Measurements from ENCODE around the gene MTTP. TPM values are rescaled to one million over a fixed set of nuclear protein-coding genes. Genes with fewer than 3 reads are reported as not detected.

MTTP gene
- total and polyA plus RNA-seq, 2 experiments from 2014 or later, result not detected

- H3K9me3 ChIP-seq (ENCODE audit: low read depth), result no peaks in the 10 kb centered on the region
- no peak overlapping the region for H3K27ac ChIP-seq
- no peaks in the 10 kb centered on the region for H3K27me3 ChIP-seq (replicated peaks; ENCODE audit: insufficient read depth)
- H3K4me3 ChIP-seq, result no peak overlapping the region
- no peaks in the 10 kb centered on the region for H3K4me1 ChIP-seq (ENCODE audit: insufficient read depth)
- H3K4me2 ChIP-seq (ENCODE audit: unreplicated experiment), result no peak overlapping the region
- H3K36me3 ChIP-seq (ENCODE audit: low read depth), result no peaks in the 10 kb centered on the region
- H3K9me2 ChIP-seq (ENCODE audit: insufficient read depth), result no peaks in the 10 kb centered on the region
- TF ChIP-seq EZH2 (IDR thresholded peaks at IDR 0.05; ENCODE audit: insufficient read depth, poor library complexity, severe bottlenecking), result no peak
- no peak for TF ChIP-seq EZH2phosphoT487 (IDR thresholded peaks at IDR 0.05; ENCODE audit: insufficient read depth, low read depth)
- in situ Hi-C loops (cut with MboI), result no loop called here
- no peaks in the 10 kb centered on the region for H4K20me1 ChIP-seq (ENCODE audit: insufficient read depth)
- H2AFZ ChIP-seq, result no peak overlapping the region
- H3F3A ChIP-seq (ENCODE audit: insufficient read depth), result no peaks in the 10 kb centered on the region
- WGBS, 2 experiments (ENCODE audit: low coverage in 1 of 2, low lambda C conversion rate in 2 of 2, missing lambda C conversion rate in 2 of 2), result 61 to 63% methylated on average over 18 of the region's 18 CpGs
- H3K9ac ChIP-seq, result no peak overlapping the region
- DNase-seq, result no peak
- H3K79me2 ChIP-seq (ENCODE audit: insufficient read depth), result no peaks in the 10 kb centered on the region
Measured at GRCh38 chr4:99651016-99651769, 76.6 kb downstream of the MTTP start.

GRCh38 chr4:99651811-99652485, 77.3 kb downstream of the MTTP start:
- DNase-seq, result no peak
- TF ChIP-seq EZH2 (IDR thresholded peaks at IDR 0.05; ENCODE audit: insufficient read depth, poor library complexity, severe bottlenecking), result no peak
- TF ChIP-seq EZH2phosphoT487 (IDR thresholded peaks at IDR 0.05; ENCODE audit: insufficient read depth, low read depth), result no peak
- H3K9me2 ChIP-seq (ENCODE audit: insufficient read depth), result no peaks in the 10 kb centered on the region
- no peaks in the 10 kb centered on the region for H3K9me3 ChIP-seq (ENCODE audit: low read depth)
- no peak overlapping the region for H2AFZ ChIP-seq
- H3K4me3 ChIP-seq, result no peak overlapping the region
- no peaks in the 10 kb centered on the region for H3K36me3 ChIP-seq (ENCODE audit: low read depth)
- no peaks in the 10 kb centered on the region for H3K27me3 ChIP-seq (replicated peaks; ENCODE audit: insufficient read depth)
- no peaks in the 10 kb centered on the region for H3F3A ChIP-seq (ENCODE audit: insufficient read depth)
- H3K4me1 ChIP-seq (ENCODE audit: insufficient read depth), result no peaks in the 10 kb centered on the region
- 79 to 81% methylated on average over 43 to 49 of the region's 49 CpGs for WGBS, 2 experiments (ENCODE audit: low coverage in 1 of 2, low lambda C conversion rate in 2 of 2, missing lambda C conversion rate in 2 of 2)
- H3K27ac ChIP-seq, result no peak overlapping the region
- no peaks in the 10 kb centered on the region for H4K20me1 ChIP-seq (ENCODE audit: insufficient read depth)
- H3K4me2 ChIP-seq (ENCODE audit: unreplicated experiment), result no peak overlapping the region
- H3K79me2 ChIP-seq (ENCODE audit: insufficient read depth), result no peaks in the 10 kb centered on the region
- in situ Hi-C loops (cut with MboI), result no loop called here
- no peak overlapping the region for H3K9ac ChIP-seq

- H3F3A ChIP-seq (ENCODE audit: insufficient read depth), result no peaks in the 10 kb centered on the region
- no peak overlapping the region for H3K27ac ChIP-seq
- no peaks in the 10 kb centered on the region for H3K4me1 ChIP-seq (ENCODE audit: insufficient read depth)
- no peak overlapping the region for H2AFZ ChIP-seq
- H3K36me3 ChIP-seq (ENCODE audit: low read depth), result no peaks in the 10 kb centered on the region
- H3K4me2 ChIP-seq (ENCODE audit: unreplicated experiment), result no peak overlapping the region
- TF ChIP-seq EZH2phosphoT487 (IDR thresholded peaks at IDR 0.05; ENCODE audit: insufficient read depth, low read depth), result no peak
- TF ChIP-seq EZH2 (IDR thresholded peaks at IDR 0.05; ENCODE audit: insufficient read depth, poor library complexity, severe bottlenecking), result no peak
- in situ Hi-C loops (cut with MboI), result no loop called here
- H4K20me1 ChIP-seq (ENCODE audit: insufficient read depth), result no peaks in the 10 kb centered on the region
- no peaks in the 10 kb centered on the region for H3K9me2 ChIP-seq (ENCODE audit: insufficient read depth)
- H3K9me3 ChIP-seq (ENCODE audit: low read depth), result no peaks in the 10 kb centered on the region
- WGBS, 2 experiments (ENCODE audit: low coverage in 1 of 2, low lambda C conversion rate in 2 of 2, missing lambda C conversion rate in 2 of 2), result 74 to 76% methylated on average over 43 of the region's 43 CpGs
- H3K79me2 ChIP-seq (ENCODE audit: insufficient read depth), result no peaks in the 10 kb centered on the region
- DNase-seq, result no peak
- H3K27me3 ChIP-seq (replicated peaks; ENCODE audit: insufficient read depth), result no peaks in the 10 kb centered on the region
- no peak overlapping the region for H3K4me3 ChIP-seq
- H3K9ac ChIP-seq, result no peak overlapping the region
Measured at GRCh38 chr4:99652596-99653436, 78.2 kb downstream of the MTTP start.

GRCh38 chr4:99653916-99654315, 79.3 kb downstream of the MTTP start:
- WGBS, 2 experiments (ENCODE audit: low coverage in 1 of 2, low lambda C conversion rate in 2 of 2, missing lambda C conversion rate in 2 of 2), result 44 to 58% methylated on average over 9 of the region's 9 CpGs
- Histone ChIP-seq H3K79me2 (ENCODE audit: insufficient read depth) (no peaks in the 10 kb centered on the region), H3K9me3 (ENCODE audit: low read depth) (no peaks in the 10 kb centered on the region), H3K9ac (no peak overlapping the region), H2AFZ (no peak overlapping the region), H3K27ac (no peak overlapping the region), H3K36me3 (ENCODE audit: low read depth) (no peaks in the 10 kb centered on the region), H3K4me1 (ENCODE audit: insufficient read depth) (no peaks in the 10 kb centered on the region), H4K20me1 (ENCODE audit: insufficient read depth) (no peaks in the 10 kb centered on the region), H3K4me2 (ENCODE audit: unreplicated experiment) (no peak overlapping the region), H3K27me3 (replicated peaks; ENCODE audit: insufficient read depth) (no peaks in the 10 kb centered on the region), H3K4me3 (no peak overlapping the region), H3F3A (ENCODE audit: insufficient read depth) (no peaks in the 10 kb centered on the region), H3K9me2 (ENCODE audit: insufficient read depth) (no peaks in the 10 kb centered on the region)
- no peak for TF ChIP-seq EZH2phosphoT487 (IDR thresholded peaks at IDR 0.05; ENCODE audit: insufficient read depth, low read depth)
- TF ChIP-seq EZH2 (IDR thresholded peaks at IDR 0.05; ENCODE audit: insufficient read depth, poor library complexity, severe bottlenecking), result no peak
- no peak for DNase-seq
- in situ Hi-C loops (cut with MboI), result no loop called here
